ENCODE results near the gene KCP. TPM values are rescaled to one million over a fixed set of nuclear protein-coding genes. Genes with fewer than 3 reads are reported as not detected.

Gene KCP
- total RNA-seq, 1 experiment from 2014 or later = 1.6 TPM

- Histone ChIP-seq H4K20me1 (ENCODE audit: insufficient read depth, low read depth, low read length) (no peaks in the 10 kb centered on the region), H3K27ac (ENCODE audit: low read length) (no peak overlapping the region), H3K9ac (ENCODE audit: low read length) (no peak overlapping the region), H3K4me2 (ENCODE audit: low read depth, low read length, poor library complexity, severe bottlenecking) (peak overlapping the region; percentile 75), H3K9me2 (replicated peaks; ENCODE audit: insufficient read depth, low read length) (no peaks in the 10 kb centered on the region), H3K4me1 (ENCODE audit: low read length) (peaks cover 39% of the 10 kb centered on the region), H3K79me2 (ENCODE audit: low read length) (no peaks in the 10 kb centered on the region), H3K36me3 (ENCODE audit: insufficient read depth, low read length) (no peaks in the 10 kb centered on the region), H2AFZ (ENCODE audit: low read length) (no peak overlapping the region), H3K27me3 (ENCODE audit: low read length) (no peaks in the 10 kb centered on the region), H3K4me3 (ENCODE audit: low read length) (no peak overlapping the region), H3K9me3 (ENCODE audit: low read length) (no peaks in the 10 kb centered on the region)
- DNase-seq = no peak
These were observed 30.9 kb upstream of the KCP start for GRCh38 chr7:128941323-128941890.

- DNase-seq = peak; percentile 92
- Histone ChIP-seq H3K9ac (ENCODE audit: low read length) (peak overlapping the region; percentile 62), H3K79me2 (ENCODE audit: low read length) (no peaks in the 10 kb centered on the region), H3K36me3 (ENCODE audit: insufficient read depth, low read length) (no peaks in the 10 kb centered on the region), H3K4me1 (ENCODE audit: low read length) (peaks cover 39% of the 10 kb centered on the region), H3K27ac (ENCODE audit: low read length) (no peak overlapping the region), H4K20me1 (ENCODE audit: insufficient read depth, low read depth, low read length) (no peaks in the 10 kb centered on the region), H3K27me3 (ENCODE audit: low read length) (no peaks in the 10 kb centered on the region), H3K4me2 (ENCODE audit: low read depth, low read length, poor library complexity, severe bottlenecking) (peak overlapping the region; percentile 75), H3K4me3 (ENCODE audit: low read length) (peak overlapping the region; percentile 83), H3K9me3 (ENCODE audit: low read length) (no peaks in the 10 kb centered on the region), H3K9me2 (replicated peaks; ENCODE audit: insufficient read depth, low read length) (no peaks in the 10 kb centered on the region), H2AFZ (ENCODE audit: low read length) (peak overlapping the region; percentile 84)
These were observed 30.2 kb upstream of the KCP start for GRCh38 chr7:128940494-128941322.

GRCh38 chr7:128939861-128940410 lies 29.4 kb upstream of the KCP start:
- peak overlapping the region; percentile 75 for H3K4me2 ChIP-seq (ENCODE audit: low read depth, low read length, poor library complexity, severe bottlenecking)
- no peaks in the 10 kb centered on the region for H3K79me2 ChIP-seq (ENCODE audit: low read length)
- no peak overlapping the region for H3K27ac ChIP-seq (ENCODE audit: low read length)
- no peaks in the 10 kb centered on the region for H3K9me3 ChIP-seq (ENCODE audit: low read length)
- 0 out of 2 replicates have a peak, but pooled peaks cover 3% of the 10 kb centered on the region for H3K27me3 ChIP-seq (ENCODE audit: low read length)
- DNase-seq = peak; percentile 51
- H3K4me3 ChIP-seq (ENCODE audit: low read length) = peak overlapping the region; percentile 83
- H3K9ac ChIP-seq (ENCODE audit: low read length) = peak overlapping the region; percentile 62
- peaks cover 39% of the 10 kb centered on the region for H3K4me1 ChIP-seq (ENCODE audit: low read length)
- no peaks in the 10 kb centered on the region for H3K9me2 ChIP-seq (replicated peaks; ENCODE audit: insufficient read depth, low read length)
- H4K20me1 ChIP-seq (ENCODE audit: insufficient read depth, low read depth, low read length) = no peaks in the 10 kb centered on the region
- H3K36me3 ChIP-seq (ENCODE audit: insufficient read depth, low read length) = no peaks in the 10 kb centered on the region
- peak overlapping the region; percentile 84; the same call in 1 of the 2 replicates for H2AFZ ChIP-seq (ENCODE audit: low read length)

- 0 out of 2 replicates have a peak, but pooled peaks cover 3% of the 10 kb centered on the region for H3K27me3 ChIP-seq (ENCODE audit: low read length)
- H3K27ac ChIP-seq (ENCODE audit: low read length) = no peak overlapping the region
- H2AFZ ChIP-seq (ENCODE audit: low read length) = peak overlapping the region; percentile 84; the same call in 1 of the 2 replicates
- no peak for DNase-seq
- H3K79me2 ChIP-seq (ENCODE audit: low read length) = no peaks in the 10 kb centered on the region
- H4K20me1 ChIP-seq (ENCODE audit: insufficient read depth, low read depth, low read length) = no peaks in the 10 kb centered on the region
- H3K9me2 ChIP-seq (replicated peaks; ENCODE audit: insufficient read depth, low read length) = no peaks in the 10 kb centered on the region
- H3K4me1 ChIP-seq (ENCODE audit: low read length) = peaks cover 42% of the 10 kb centered on the region
- H3K9ac ChIP-seq (ENCODE audit: low read length) = peak overlapping the region; percentile 62
- no peaks in the 10 kb centered on the region for H3K9me3 ChIP-seq (ENCODE audit: low read length)
- peak overlapping the region; percentile 75 for H3K4me2 ChIP-seq (ENCODE audit: low read depth, low read length, poor library complexity, severe bottlenecking)
- no peaks in the 10 kb centered on the region for H3K36me3 ChIP-seq (ENCODE audit: insufficient read depth, low read length)
- peak overlapping the region; percentile 83; the same call in 1 of the 2 replicates for H3K4me3 ChIP-seq (ENCODE audit: low read length)
These were observed 28.8 kb upstream of the KCP start for GRCh38 chr7:128939075-128939860.

- peak overlapping the region; percentile 75 for H3K4me2 ChIP-seq (ENCODE audit: low read depth, low read length, poor library complexity, severe bottlenecking)
These were observed 28.1 kb upstream of the KCP start for GRCh38 chr7:128938544-128939074.

GRCh38 chr7:128937647-128938543 lies 27.4 kb upstream of the KCP start, which contains the start of gene IRF5:
Gene IRF5, plus strand, starts transcription at chr7:128937927. Its CDS starts 4,155 bp downstream, at chr7:128942082.
- H3K9ac ChIP-seq (ENCODE audit: low read length) = peak within 1 kb of the TSS; percentile 75
- no peaks in the 10 kb centered on the region for H4K20me1 ChIP-seq (ENCODE audit: insufficient read depth, low read depth, low read length)
- H3K27ac ChIP-seq (ENCODE audit: low read length) = no peak within 1 kb of the TSS
- no peaks in the 10 kb centered on the region for H3K9me3 ChIP-seq (ENCODE audit: low read length)
- peak; percentile 57 for DNase-seq
- H3K9me2 ChIP-seq (replicated peaks; ENCODE audit: insufficient read depth, low read length) = no peaks in the 10 kb centered on the region
- H3K4me3 ChIP-seq (ENCODE audit: low read length) = peak within 1 kb of the TSS; percentile 83
- H3K27me3 ChIP-seq (ENCODE audit: low read length) = 0 out of 2 replicates have a peak, but pooled peaks cover 3% of the 10 kb centered on the region
- H2AFZ ChIP-seq (ENCODE audit: low read length) = peak within 1 kb of the TSS; percentile 47; the same call in 1 of the 2 replicates
- H3K4me1 ChIP-seq (ENCODE audit: low read length) = peaks cover 42% of the 10 kb centered on the region
- H3K79me2 ChIP-seq (ENCODE audit: low read length) = no peaks in the 10 kb centered on the region
- peak within 1 kb of the TSS; percentile 75 for H3K4me2 ChIP-seq (ENCODE audit: low read depth, low read length, poor library complexity, severe bottlenecking)
- H3K36me3 ChIP-seq (ENCODE audit: insufficient read depth, low read length) = no peaks in the 10 kb centered on the region

More at GRCh38 chr7:128938544-128939074, 28.1 kb upstream of the KCP start:
- Histone ChIP-seq H3K9ac (ENCODE audit: low read length) (peak overlapping the region; percentile 75), H3K36me3 (ENCODE audit: insufficient read depth, low read length) (no peaks in the 10 kb centered on the region), H3K4me1 (ENCODE audit: low read length) (peaks cover 42% of the 10 kb centered on the region), H4K20me1 (ENCODE audit: insufficient read depth, low read depth, low read length) (no peaks in the 10 kb centered on the region), H3K79me2 (ENCODE audit: low read length) (no peaks in the 10 kb centered on the region), H3K27ac (ENCODE audit: low read length) (no peak overlapping the region), H2AFZ (ENCODE audit: low read length) (peak overlapping the region; percentile 47; the same call in 1 of the 2 replicates), H3K9me2 (replicated peaks; ENCODE audit: insufficient read depth, low read length) (no peaks in the 10 kb centered on the region), H3K9me3 (ENCODE audit: low read length) (no peaks in the 10 kb centered on the region), H3K27me3 (ENCODE audit: low read length) (0 out of 2 replicates have a peak, but pooled peaks cover 3% of the 10 kb centered on the region), H3K4me3 (ENCODE audit: low read length) (peak overlapping the region; percentile 83)
- no peak for DNase-seq

GRCh38 chr7:128937271-128937646 lies 26.8 kb upstream of the KCP start:
- H3K4me1 ChIP-seq (ENCODE audit: low read length) = peaks cover 42% of the 10 kb centered on the region
- H3K9me3 ChIP-seq (ENCODE audit: low read length) = no peaks in the 10 kb centered on the region
- H3K4me2 ChIP-seq (ENCODE audit: low read depth, low read length, poor library complexity, severe bottlenecking) = peak overlapping the region; percentile 75
- H3K36me3 ChIP-seq (ENCODE audit: insufficient read depth, low read length) = no peaks in the 10 kb centered on the region
- H3K27me3 ChIP-seq (ENCODE audit: low read length) = 0 out of 2 replicates have a peak, but pooled peaks cover 3% of the 10 kb centered on the region
- no peaks in the 10 kb centered on the region for H3K79me2 ChIP-seq (ENCODE audit: low read length)
- no peaks in the 10 kb centered on the region for H3K9me2 ChIP-seq (replicated peaks; ENCODE audit: insufficient read depth, low read length)
- H3K27ac ChIP-seq (ENCODE audit: low read length) = no peak overlapping the region
- DNase-seq = no peak
- H3K4me3 ChIP-seq (ENCODE audit: low read length) = peak overlapping the region; percentile 83
- peak overlapping the region; percentile 75 for H3K9ac ChIP-seq (ENCODE audit: low read length)
- H2AFZ ChIP-seq (ENCODE audit: low read length) = peak overlapping the region; percentile 47; the same call in 1 of the 2 replicates
- H4K20me1 ChIP-seq (ENCODE audit: insufficient read depth, low read depth, low read length) = no peaks in the 10 kb centered on the region
